Nephron (organoid): ENCODE results near the gene FBXO31.

ENCODE experiments used
- H3K27ac Mint-ChIP-seq, 3 experiments: 2 replicates each; pipeline ENCODE4 v1.8.0; 2020; ENCODE audit warnings: mixed read lengths in 3 of 3, mild to moderate bottlenecking in 2 of 3, moderate library complexity in 1 of 3
- H3K27me3 Mint-ChIP-seq: 2 replicates; pipeline ENCODE4 v1.8.0; 2021; ENCODE audit warnings: low read depth, mild to moderate bottlenecking, moderate library complexity, mixed read lengths
- H3K36me3 Mint-ChIP-seq: 2 replicates; pipeline ENCODE4 v1.8.0; 2020; ENCODE audit warnings: low read depth, mixed read lengths
- H3K4me1 Mint-ChIP-seq: 2 replicates; pipeline ENCODE4 v1.8.0; 2020; ENCODE audit warnings: mixed read lengths
- H3K4me3 Mint-ChIP-seq, 3 experiments: 2 replicates each; pipeline ENCODE4 v1.8.0; 2020; ENCODE audit warnings: mild to moderate bottlenecking in 3 of 3, mixed read lengths in 3 of 3, moderate library complexity in 2 of 3
- H3K9me3 Mint-ChIP-seq: 2 replicates; pipeline ENCODE4 v1.8.0; 2020; ENCODE audit warnings: mixed read lengths
- CTCF ChIP-seq, 3 experiments: fragments of 200-600 bp; sonication (generic); IDR thresholded peaks; one replicate each; pipeline ENCODE4 v1.5.0; 2021; ENCODE audit warnings: antibody characterized with exemption in 3 of 3; ENCODE audit not compliant: unreplicated experiment in 3 of 3

FBXO31 gene

GRCh38 chr16:87369117-87369765 lies 14.3 kb downstream of the FBXO31 start:
- Mint-ChIP-seq H3K27me3 (no peaks in the 10 kb centered on the region), H3K9me3 (no peaks in the 10 kb centered on the region), H3K36me3 (no peaks in the 10 kb centered on the region), H3K4me3 (no peak overlapping the region), H3K27ac (no peak overlapping the region), H3K4me1 (peaks cover 10% of the 10 kb centered on the region)
- TF ChIP-seq CTCF (IDR thresholded peaks at IDR 0.05; ENCODE audit: unreplicated experiment in 3 of 3): no peak

- no peak for TF ChIP-seq CTCF (IDR thresholded peaks at IDR 0.05; ENCODE audit: unreplicated experiment in 3 of 3)
- H3K36me3 Mint-ChIP-seq: peaks cover 4% of the 10 kb centered on the region
- peaks cover 15% of the 10 kb centered on the region for H3K4me1 Mint-ChIP-seq
- H3K27me3 Mint-ChIP-seq: no peaks in the 10 kb centered on the region
- H3K9me3 Mint-ChIP-seq: no peaks in the 10 kb centered on the region
- H3K27ac Mint-ChIP-seq: no peak overlapping the region
- H3K4me3 Mint-ChIP-seq: no peak overlapping the region
These were observed 15.4 kb downstream of the FBXO31 start for GRCh38 chr16:87368029-87368770.

GRCh38 chr16:87367529-87367928 lies 16.0 kb downstream of the FBXO31 start:
- H3K4me1 Mint-ChIP-seq: peaks cover 15% of the 10 kb centered on the region
- peaks cover 4% of the 10 kb centered on the region for H3K36me3 Mint-ChIP-seq
- H3K27ac Mint-ChIP-seq: no peak overlapping the region
- no peaks in the 10 kb centered on the region for H3K27me3 Mint-ChIP-seq
- TF ChIP-seq CTCF (IDR thresholded peaks at IDR 0.05; ENCODE audit: unreplicated experiment in 3 of 3): no peak
- H3K4me3 Mint-ChIP-seq: no peak overlapping the region
- H3K9me3 Mint-ChIP-seq: no peaks in the 10 kb centered on the region

- H3K4me1 Mint-ChIP-seq: peaks cover 15% of the 10 kb centered on the region
- no peaks in the 10 kb centered on the region for H3K9me3 Mint-ChIP-seq
- H3K36me3 Mint-ChIP-seq: peaks cover 5% of the 10 kb centered on the region
- no peak for TF ChIP-seq CTCF (IDR thresholded peaks at IDR 0.05; ENCODE audit: unreplicated experiment in 3 of 3)
- no peak overlapping the region for H3K4me3 Mint-ChIP-seq
- no peaks in the 10 kb centered on the region for H3K27me3 Mint-ChIP-seq
- H3K27ac Mint-ChIP-seq: no peak overlapping the region
These were observed 16.6 kb downstream of the FBXO31 start for GRCh38 chr16:87366930-87367329.

GRCh38 chr16:87366288-87366687 lies 17.3 kb downstream of the FBXO31 start:
- H3K27me3 Mint-ChIP-seq: no peaks in the 10 kb centered on the region
- H3K4me3 Mint-ChIP-seq: no peak overlapping the region
- H3K4me1 Mint-ChIP-seq: peaks cover 13% of the 10 kb centered on the region
- no peak for TF ChIP-seq CTCF (IDR thresholded peaks at IDR 0.05; ENCODE audit: unreplicated experiment in 3 of 3)
- H3K36me3 Mint-ChIP-seq: peaks cover 12% of the 10 kb centered on the region
- no peaks in the 10 kb centered on the region for H3K9me3 Mint-ChIP-seq
- H3K27ac Mint-ChIP-seq: no peak overlapping the region
